Heart left ventricle (tissue), 13 donors: ENCODE measurements around the gene TEX9.

Experiments
- CTCF ChIP-seq, 12 donors: fragments of 200-600 bp; sonication (generic) in 4 of 12; IDR thresholded peaks; one replicate each; pipeline versions ENCODE4 v1.5.0 to v1.8.0; 2018 to 2022; ENCODE audit warnings: antibody characterized with exemption in 12 of 12, mild to moderate bottlenecking in 5 of 12
- POLR2A ChIP-seq, 2 donors: fragments of 450-650 bp; IDR thresholded peaks; one replicate each; pipeline ENCODE4 v1.6.1; 2017; ENCODE audit warnings: antibody characterized with exemption in 2 of 2, mild to moderate bottlenecking in 2 of 2, moderate library complexity in 2 of 2
- donor health status: ischemic (EF 13 %, LVEDD 7.1; RV severe dilation, severe dysfunction).
- donor health status: DM: no; HTN: yes; CAD: no.
- donor health status: DM: no; HTN: no; CAD: no.
- donor health status: ischemic (EF 25% LVEDD 6.9; RV normal size, moderate dysfunction).
- donor health status: ischemic (EF 25% LVEDD 5.7; RV mildly dilated, moderate dysfunction).
- donor health status: ischemic (EF 35%, LVEDD 5.7; RV mildly dilated, moderate dysfunction).
- donor health status: nonischemic (EF 11% LVEDD 7.7; RV severe dilation, severe dysfunction).
- donor health status: DM: yes; HTN: yes; CAD: no.
- donor health status: PGD.
- donor health status: ischemic (EF 29% LVEDD 5.4; RV normal size, mild dysfunction).
- donor health status: nonischemic (EF 23%, LVEDD 6.1; RV moderate dilation, normal function).

GRCh38 chr15:56460947-56461346 lies 95.7 kb downstream of the TEX9 start:
- TF ChIP-seq CTCF (IDR thresholded peaks at IDR 0.05) (no peak), POLR2A (IDR thresholded peaks at IDR 0.05) (no peak)
